ENCODE data around the gene CNTLN. TPM values are rescaled to one million over a fixed set of nuclear protein-coding genes. Genes with fewer than 3 reads are reported as not detected.

Gene CNTLN
- total and polyA plus RNA-seq, 9 of the 15 experiments (the other 6 are each of a cell fraction or from before 2014, with no cell fraction given): 0.08 TPM; not detected in 8

- TF ChIP-seq ZNF318 (IDR thresholded peaks at IDR 0.05; ENCODE audit: borderline replicate concordance in 1 of 2, low read depth in 1 of 2) (no peak), ZNF311 (CRISPR knock-in tag; IDR thresholded peaks at IDR 0.05) (no peak)
These were observed 184.0 kb downstream of the CNTLN start (continued) for GRCh38 chr9:17318821-17319320.
